Endodermal cell (in vitro differentiated cells): ENCODE results near the gene PLA2G4D. TPM values are rescaled to one million over a fixed set of nuclear protein-coding genes. Genes with fewer than 3 reads are reported as not detected.

Experiments
- DNase-seq: peaks from one replicate; pipeline ENCODE4 v3.0.0-alpha.2; 2017
- H3K27ac ChIP-seq: 2 replicates; pipeline ENCODE4 v1.5.1; 2013; ENCODE audit warnings: mild to moderate bottlenecking, low read depth, low read length, moderate library complexity
- H3K27me3 ChIP-seq: 2 replicates; pipeline ENCODE4 v1.6.1; 2013; ENCODE audit warnings: mild to moderate bottlenecking, low read length, moderate library complexity; ENCODE audit not compliant: insufficient read depth, control insufficient read depth, poor library complexity, severe bottlenecking
- H3K36me3 ChIP-seq: 2 replicates; pipeline ENCODE4 v1.7.0; 2013; ENCODE audit warnings: mild to moderate bottlenecking, low read length, moderate library complexity; ENCODE audit not compliant: control insufficient read depth, insufficient read depth
- H3K4me1 ChIP-seq: one replicate; pipeline ENCODE4 v1.7.0; 2013; ENCODE audit warnings: low read length; ENCODE audit not compliant: control insufficient read depth, insufficient read depth
- H3K4me3 ChIP-seq: 2 replicates; pipeline ENCODE4 v1.5.1; 2013; ENCODE audit warnings: mild to moderate bottlenecking, low read length, moderate library complexity
- H3K9ac ChIP-seq: 2 replicates; pipeline ENCODE4 v1.6.1; 2013; ENCODE audit warnings: mild to moderate bottlenecking, low read length, moderate library complexity; ENCODE audit not compliant: poor library complexity, severe bottlenecking; ENCODE audit errors: extremely low read depth
- H3K9me3 ChIP-seq: 2 replicates; pipeline ENCODE4 v1.6.1; 2013; ENCODE audit warnings: mild to moderate bottlenecking, low read length, moderate library complexity; ENCODE audit not compliant: control insufficient read depth
- H3K27ac Mint-ChIP-seq: 2 replicates; pipeline ENCODE4 v1.8.0; 2020; ENCODE audit warnings: mixed read lengths
- H3K27me3 Mint-ChIP-seq: 2 replicates; pipeline ENCODE4 v1.8.0; 2021; ENCODE audit warnings: mild to moderate bottlenecking, mixed read lengths; ENCODE audit not compliant: insufficient read depth
- H3K36me3 Mint-ChIP-seq: 2 replicates; pipeline ENCODE4 v1.8.0; 2020; ENCODE audit warnings: low read depth, mixed read lengths
- H3K4me1 Mint-ChIP-seq: 2 replicates; pipeline ENCODE4 v1.8.0; 2020; ENCODE audit warnings: mixed read lengths
- H3K4me3 Mint-ChIP-seq: 2 replicates; pipeline ENCODE4 v1.8.0; 2020; ENCODE audit warnings: mild to moderate bottlenecking, moderate library complexity, mixed read lengths
- H3K9me3 Mint-ChIP-seq: 2 replicates; pipeline ENCODE4 v1.8.0; 2020; ENCODE audit warnings: mild to moderate bottlenecking, mixed read lengths
- CTCF ChIP-seq: fragments of 200-600 bp; sonication (generic); conservative IDR thresholded peaks from 2 replicates; pipeline ENCODE4 v1.5.0; 2021; ENCODE audit warnings: antibody characterized with exemption, mild to moderate bottlenecking
- WGBS, 2 experiments: methylation state at CpG; one replicate each; pipeline versions ENCODE4 v1.1.5 to v1.1.7; 2013; ENCODE audit warnings: missing lambda C conversion rate in 2 of 2, mixed read lengths in 1 of 2; ENCODE audit not compliant: insufficient coverage in 1 of 2, insufficient read length in 1 of 2; 5-methylcytosine and 5-hydroxymethylcytosine counted together
- total RNA-seq, 2 donors: library from RNA; stranded (reverse); fragmentation: NEBNext Ultra II Directional in 1 of 2; extraction: Animal tissue kit (Norgen Biotek cat#: 25700) in 1 of 2; gene quantifications; 2 replicates in 1 of 2; 3 replicates in 1 of 2; pipeline ENCODE4 v1.2.1, GENCODE V29; 2021

PLA2G4D gene
- total RNA-seq, 2 donors from 2014 or later: not detected

- Mint-ChIP-seq H3K4me3 (no peak overlapping the region), H3K27me3 (peaks cover 2% of the 10 kb centered on the region), H3K4me1 (no peaks in the 10 kb centered on the region), H3K27ac (no peak overlapping the region), H3K36me3 (no peaks in the 10 kb centered on the region), H3K9me3 (peaks cover 56% of the 10 kb centered on the region)
- TF ChIP-seq CTCF: no peak
- no peaks in the 10 kb centered on the region for H3K4me1 ChIP-seq
- no peak overlapping the region for H3K27ac ChIP-seq
- DNase-seq: no peak
- H3K9me3 ChIP-seq: peaks cover 44% of the 10 kb centered on the region
- H3K36me3 ChIP-seq: no peaks in the 10 kb centered on the region
- WGBS, 2 experiments: 80 to 84% methylated on average over 3 to 5 of the region's 5 CpGs
- no peak overlapping the region for H3K4me3 ChIP-seq
- H3K9ac ChIP-seq: no peak overlapping the region
- no peaks in the 10 kb centered on the region for H3K27me3 ChIP-seq
These were observed 72.8 kb downstream of the PLA2G4D start for GRCh38 chr15:42021593-42021992.

GRCh38 chr15:42020713-42021273 is 73.6 kb downstream of the PLA2G4D start, which contains the start of gene PLA2G4E:
Gene PLA2G4E (minus strand): TSS chr15:42021042. CDS start chr15:42021030, 12 bp downstream.
- no peak within 1 kb of the TSS for H3K9ac ChIP-seq
- no peak for TF ChIP-seq CTCF
- peaks cover 37% of the 10 kb centered on the region for H3K9me3 ChIP-seq
- no peak within 1 kb of the TSS for H3K27ac ChIP-seq
- peaks cover 49% of the 10 kb centered on the region for H3K9me3 Mint-ChIP-seq
- 83 to 89% methylated on average over 3 to 5 of the region's 5 CpGs for WGBS, 2 experiments
- H3K4me3 ChIP-seq: no peak within 1 kb of the TSS
- no peaks in the 10 kb centered on the region for H3K36me3 ChIP-seq
- no peaks in the 10 kb centered on the region for H3K27me3 ChIP-seq
- H3K4me1 Mint-ChIP-seq: no peaks in the 10 kb centered on the region
- no peaks in the 10 kb centered on the region for H3K36me3 Mint-ChIP-seq
- no peak within 1 kb of the TSS for H3K27ac Mint-ChIP-seq
- H3K4me3 Mint-ChIP-seq: no peak within 1 kb of the TSS
- peaks cover 2% of the 10 kb centered on the region for H3K27me3 Mint-ChIP-seq
- no peaks in the 10 kb centered on the region for H3K4me1 ChIP-seq
- DNase-seq: no peak

GRCh38 chr15:42018306-42019224 is 75.8 kb downstream of the PLA2G4D start:
- peaks cover 2% of the 10 kb centered on the region for H3K27me3 Mint-ChIP-seq
- peaks cover 28% of the 10 kb centered on the region for H3K9me3 Mint-ChIP-seq
- no peak for TF ChIP-seq CTCF
- no peaks in the 10 kb centered on the region for H3K4me1 ChIP-seq
- 93 to 95% methylated on average over 6 of the region's 6 CpGs for WGBS, 2 experiments
- H3K27ac ChIP-seq: no peak overlapping the region
- no peak overlapping the region for H3K27ac Mint-ChIP-seq
- H3K4me3 Mint-ChIP-seq: no peak overlapping the region
- H3K9me3 ChIP-seq: peaks cover 22% of the 10 kb centered on the region
- no peaks in the 10 kb centered on the region for H3K36me3 Mint-ChIP-seq
- no peaks in the 10 kb centered on the region for H3K36me3 ChIP-seq
- no peak overlapping the region for H3K9ac ChIP-seq
- no peak for DNase-seq
- no peaks in the 10 kb centered on the region for H3K27me3 ChIP-seq
- H3K4me3 ChIP-seq: no peak overlapping the region
- no peaks in the 10 kb centered on the region for H3K4me1 Mint-ChIP-seq

Other genes with a start within 250 kb of the PLA2G4D start
- 1 to 10 TPM; 2.0 to 2.8 TPM for gene SPTBN5, start 200.5 kb downstream of the PLA2G4D start, total RNA-seq
- gene EHD4, start 122.0 kb downstream of the PLA2G4D start, total RNA-seq: 10 to 100 TPM; 16.9 to 17.3 TPM
- not detected for gene PLA2G4E, start 73.5 kb downstream of the PLA2G4D start, total RNA-seq
- under 1 TPM in 1 of 2 donors, not detected in 1; 0.22 TPM for gene PLA2G4F, start 62.1 kb upstream of the PLA2G4D start, total RNA-seq
- 10 to 100 TPM; 60.4 to 69.8 TPM for gene VPS39, start 113.7 kb upstream of the PLA2G4D start, total RNA-seq
- gene GANC, start 178.6 kb upstream of the PLA2G4D start, total RNA-seq: 10 to 100 TPM; 13.8 to 17.1 TPM
- gene TMEM87A, start 178.9 kb upstream of the PLA2G4D start, total RNA-seq: 10 to 100 TPM; 33.7 to 37.4 TPM